NCI-H146 (cell line): Measurements from ENCODE around the gene PRRC2A.

Experiments used
- DNase-seq: peaks from one replicate; lab custom pipeline; 2025; lab: John Stamatoyannopoulos, UW

The PRRC2A gene

DNA sequence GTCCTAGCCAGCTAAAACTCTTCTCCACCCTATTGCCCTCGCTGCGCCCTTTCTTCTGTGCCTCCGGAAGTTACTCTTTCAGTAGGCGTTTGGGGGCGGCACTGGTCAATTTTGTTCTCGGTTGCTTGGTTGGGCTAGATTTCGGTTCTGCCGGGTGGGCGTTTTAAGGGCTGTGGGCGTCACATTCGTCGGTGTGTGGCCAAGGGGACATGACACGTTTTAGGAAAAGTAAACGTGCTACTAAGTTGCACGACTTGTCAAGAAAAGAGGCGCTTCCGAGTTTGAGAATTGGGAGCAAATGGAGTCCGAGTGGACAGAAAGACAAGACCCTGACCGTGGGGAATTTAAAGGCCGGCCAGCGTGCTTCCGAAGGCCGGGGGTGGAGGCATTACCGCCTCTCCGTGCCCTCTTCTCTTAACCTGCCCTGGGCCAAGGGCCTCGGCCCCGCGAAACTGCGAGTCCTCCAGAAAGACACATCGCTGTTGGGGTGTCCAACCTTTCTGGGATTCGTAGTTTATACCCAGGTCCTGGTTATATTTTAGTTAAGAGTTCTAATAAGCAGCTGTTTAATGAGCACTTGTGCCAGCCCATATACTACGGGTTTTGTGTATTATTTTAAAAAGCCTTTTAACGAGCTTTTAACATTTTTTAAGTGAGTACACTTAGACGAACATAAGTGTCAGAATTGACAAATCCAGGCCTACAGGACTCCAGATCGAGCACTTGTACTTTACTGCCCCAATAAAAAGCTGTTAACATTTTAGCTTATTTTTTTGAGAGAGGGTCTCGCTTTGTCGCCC is 32.6 kb downstream of the PRRC2A start:
- peak; percentile 97 for DNase-seq

DNA sequence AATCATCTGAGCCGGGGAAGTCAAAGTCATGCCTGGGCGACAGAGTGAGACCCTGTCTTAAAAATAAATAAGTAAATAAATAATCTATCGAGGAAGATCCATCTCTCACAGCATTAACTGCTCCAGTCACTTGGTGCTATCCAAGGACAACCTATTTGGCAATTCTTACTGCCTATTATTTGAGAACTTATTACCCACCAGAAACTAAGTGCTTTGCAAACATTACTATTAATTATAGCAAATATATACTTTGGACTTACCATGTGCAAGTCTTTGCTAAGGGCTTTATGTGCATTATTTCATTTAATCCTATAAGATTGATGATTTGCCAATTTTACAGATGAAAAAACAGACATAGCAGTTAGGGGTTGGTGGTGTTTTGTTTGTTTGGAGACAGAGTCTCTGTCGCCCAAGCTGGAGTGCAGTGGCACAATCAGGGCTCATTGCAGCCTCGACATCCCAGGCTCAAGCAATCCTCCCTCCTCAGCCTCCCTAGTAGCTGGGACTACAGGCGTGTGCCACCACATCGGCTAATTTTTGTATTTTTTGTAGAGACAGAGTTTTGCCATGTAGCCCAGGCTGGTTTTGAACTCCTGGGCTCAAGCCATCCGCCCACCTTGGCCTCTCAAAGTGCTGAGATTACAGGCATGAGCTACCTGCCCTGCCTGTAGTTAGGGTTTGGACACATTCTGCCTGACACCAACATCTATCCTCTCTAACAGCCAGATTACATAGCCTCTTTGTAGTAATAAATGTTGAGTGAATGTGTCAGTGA is 34.2 kb downstream of the PRRC2A start:
- no peak for DNase-seq

DNA sequence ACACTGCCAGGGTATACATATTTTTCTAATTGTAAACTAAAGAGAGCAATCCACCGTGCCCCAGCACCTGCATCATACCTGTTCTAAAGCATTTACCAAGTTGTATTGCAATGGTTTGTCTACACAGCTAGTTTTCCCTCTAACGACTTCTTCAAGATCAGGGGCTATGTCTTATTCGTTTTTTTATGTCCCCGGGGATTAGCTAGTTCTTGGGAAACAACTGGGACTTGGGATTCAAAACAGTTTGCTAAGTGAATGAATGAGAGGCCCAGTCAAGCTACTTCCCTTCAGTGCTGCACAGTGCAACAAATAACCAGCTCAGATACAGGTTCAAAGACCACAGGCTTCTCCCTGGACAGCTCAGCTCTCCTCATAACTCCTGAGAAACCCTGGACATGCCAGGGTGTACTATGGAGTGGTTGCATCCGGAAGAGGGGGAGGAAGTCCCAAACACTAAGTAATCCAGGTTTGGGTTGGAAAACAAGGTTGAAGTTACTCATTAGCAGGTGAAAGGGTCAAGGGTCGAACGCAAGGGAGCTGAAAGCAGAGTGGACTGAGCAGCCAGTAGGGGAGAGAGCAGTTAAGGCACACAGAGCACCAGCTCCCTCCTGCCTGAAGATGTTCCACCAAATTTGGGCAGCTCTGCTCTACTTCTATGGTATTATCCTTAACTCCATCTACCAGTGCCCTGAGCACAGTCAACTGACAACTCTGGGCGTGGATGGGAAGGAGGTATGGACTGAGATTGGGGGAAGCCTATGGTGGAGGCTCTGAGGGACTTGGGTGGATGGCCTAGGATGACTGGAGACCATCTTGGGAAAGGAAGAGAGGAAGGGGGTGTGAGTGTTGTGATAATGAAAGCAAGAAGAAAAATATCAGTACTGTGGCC is 35.1 kb downstream of the PRRC2A start, which contains the start of gene APOM:
Gene APOM, plus strand, starts transcription at position 546 of the 889 bp plus-strand sequence. Its CDS starts 73 bp downstream, at position 619.
- DNase-seq: no peak

DNA sequence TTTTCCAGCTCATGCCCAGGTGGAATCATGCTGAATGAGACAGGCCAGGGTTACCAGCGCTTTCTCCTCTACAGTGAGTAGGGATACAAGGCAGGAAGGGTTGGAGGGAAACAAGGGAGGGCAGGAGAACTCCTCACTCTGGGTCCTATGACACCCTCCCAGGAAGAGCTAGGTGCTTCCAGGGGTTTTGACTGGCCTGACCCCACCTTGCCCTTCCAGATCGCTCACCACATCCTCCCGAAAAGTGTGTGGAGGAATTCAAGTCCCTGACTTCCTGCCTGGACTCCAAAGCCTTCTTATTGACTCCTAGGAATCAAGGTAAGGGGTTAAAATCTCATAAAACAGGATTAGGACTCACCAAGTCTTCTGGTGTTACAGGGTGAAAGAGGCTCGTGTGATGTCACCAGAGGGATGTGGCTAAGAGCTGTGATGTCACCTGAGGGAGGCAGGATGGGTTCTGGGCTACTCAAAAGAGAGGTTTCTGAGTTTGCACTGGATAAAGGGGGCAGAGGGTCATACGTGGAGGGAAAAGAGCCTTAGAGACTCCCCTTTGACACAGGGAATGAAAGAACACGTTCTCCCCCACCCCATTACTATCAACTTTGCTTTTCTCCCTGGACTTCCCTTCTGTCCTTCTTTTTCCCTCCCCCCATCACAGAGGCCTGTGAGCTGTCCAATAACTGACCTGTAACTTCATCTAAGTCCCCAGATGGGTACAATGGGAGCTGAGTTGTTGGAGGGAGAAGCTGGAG is 37.1 kb downstream of the PRRC2A start:
- no peak for DNase-seq

DNA sequence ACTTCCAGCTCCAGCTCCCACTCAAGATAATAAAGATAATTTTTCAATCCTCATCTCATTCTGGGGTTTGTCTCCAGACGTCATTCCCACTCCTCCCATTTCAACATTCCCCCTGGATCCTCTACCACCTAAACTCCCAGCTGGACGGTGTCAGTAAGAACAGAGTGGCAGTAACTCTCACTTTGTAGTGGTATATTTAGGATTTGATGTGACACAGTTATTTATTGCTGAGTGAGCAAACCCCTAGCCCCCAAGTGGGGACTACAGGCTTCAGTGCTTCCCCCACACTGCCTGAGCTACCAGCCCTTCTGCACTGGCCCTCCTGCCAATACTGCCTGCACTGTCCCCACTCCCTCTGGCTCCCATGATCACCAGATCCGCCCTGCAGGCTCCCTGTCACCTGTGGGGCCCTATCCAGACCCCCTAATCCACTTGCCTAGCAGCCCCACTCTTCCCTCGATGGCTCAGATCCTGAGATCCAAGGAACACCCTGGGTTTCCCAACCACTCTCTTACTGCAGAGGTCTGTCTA is 37.7 kb downstream of the PRRC2A start:
- no peak for DNase-seq

DNA sequence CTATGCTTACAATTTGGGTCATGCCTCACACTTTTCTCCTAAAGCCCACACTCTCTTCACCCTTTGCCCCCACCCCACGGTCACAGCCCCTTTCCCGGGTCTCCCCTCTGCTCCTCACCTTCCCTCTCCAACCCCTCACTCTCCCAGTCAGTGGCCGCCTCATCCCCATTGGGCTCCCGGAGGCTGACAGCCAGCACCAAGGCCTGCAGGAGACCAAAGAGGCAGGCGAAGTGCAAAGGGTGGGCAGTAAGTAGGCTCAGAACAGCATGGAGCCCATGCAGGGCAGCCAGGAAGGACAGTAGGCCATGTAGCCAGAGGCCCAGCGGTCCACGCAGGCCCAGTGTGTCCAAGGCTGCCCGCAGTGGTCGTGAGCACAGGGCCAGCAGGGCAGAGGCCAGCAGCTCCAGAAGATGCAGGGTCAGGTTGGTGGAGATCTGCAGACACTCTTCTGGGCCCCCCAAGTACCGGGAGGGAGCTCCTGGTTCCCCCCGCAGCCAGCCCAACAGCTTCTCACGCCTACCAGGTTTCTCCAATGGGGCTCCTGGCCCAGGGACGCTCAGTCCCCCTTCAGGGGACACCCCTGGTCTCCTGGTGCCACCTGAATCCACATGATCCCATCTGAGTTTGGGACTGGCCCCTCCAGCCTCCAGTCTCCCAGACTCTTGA is 38.6 kb downstream of the PRRC2A start:
- DNase-seq: no peak

DNA sequence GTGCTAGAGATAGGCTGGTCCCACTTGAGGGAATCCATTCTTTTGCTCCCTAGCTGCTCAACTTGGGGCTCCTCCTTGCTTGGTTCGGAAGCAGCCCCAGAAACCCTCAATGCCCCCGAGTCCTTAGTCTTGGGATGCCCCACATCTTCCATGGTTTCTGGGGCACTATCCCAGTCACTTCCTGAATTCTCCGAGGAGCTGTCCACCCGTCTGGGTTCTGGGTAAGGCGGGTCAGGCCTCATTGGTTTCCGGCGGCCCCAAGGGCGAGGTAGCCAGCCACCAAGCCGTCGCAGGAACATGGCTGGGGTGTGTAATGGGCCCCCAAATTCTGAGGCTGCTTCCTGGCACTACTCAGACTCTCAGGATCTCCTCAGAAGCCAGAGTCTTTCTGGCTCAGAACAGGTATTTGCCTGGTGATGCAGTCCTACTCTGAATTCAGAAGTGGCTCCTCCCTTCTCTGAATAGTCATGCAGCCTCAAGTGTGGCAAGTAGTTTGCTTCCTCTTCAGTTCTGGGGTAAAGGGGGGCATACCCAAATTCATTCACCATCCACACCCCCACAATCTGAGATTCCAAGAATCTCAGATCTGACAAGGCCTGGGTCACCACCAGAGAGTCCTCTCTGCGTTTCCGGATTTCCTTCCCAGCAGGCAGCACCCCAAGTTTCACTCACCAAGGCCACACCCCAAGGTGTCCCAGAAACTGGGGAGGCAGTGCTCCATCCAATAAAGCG is 39.3 kb downstream of the PRRC2A start:
- no peak for DNase-seq

DNA sequence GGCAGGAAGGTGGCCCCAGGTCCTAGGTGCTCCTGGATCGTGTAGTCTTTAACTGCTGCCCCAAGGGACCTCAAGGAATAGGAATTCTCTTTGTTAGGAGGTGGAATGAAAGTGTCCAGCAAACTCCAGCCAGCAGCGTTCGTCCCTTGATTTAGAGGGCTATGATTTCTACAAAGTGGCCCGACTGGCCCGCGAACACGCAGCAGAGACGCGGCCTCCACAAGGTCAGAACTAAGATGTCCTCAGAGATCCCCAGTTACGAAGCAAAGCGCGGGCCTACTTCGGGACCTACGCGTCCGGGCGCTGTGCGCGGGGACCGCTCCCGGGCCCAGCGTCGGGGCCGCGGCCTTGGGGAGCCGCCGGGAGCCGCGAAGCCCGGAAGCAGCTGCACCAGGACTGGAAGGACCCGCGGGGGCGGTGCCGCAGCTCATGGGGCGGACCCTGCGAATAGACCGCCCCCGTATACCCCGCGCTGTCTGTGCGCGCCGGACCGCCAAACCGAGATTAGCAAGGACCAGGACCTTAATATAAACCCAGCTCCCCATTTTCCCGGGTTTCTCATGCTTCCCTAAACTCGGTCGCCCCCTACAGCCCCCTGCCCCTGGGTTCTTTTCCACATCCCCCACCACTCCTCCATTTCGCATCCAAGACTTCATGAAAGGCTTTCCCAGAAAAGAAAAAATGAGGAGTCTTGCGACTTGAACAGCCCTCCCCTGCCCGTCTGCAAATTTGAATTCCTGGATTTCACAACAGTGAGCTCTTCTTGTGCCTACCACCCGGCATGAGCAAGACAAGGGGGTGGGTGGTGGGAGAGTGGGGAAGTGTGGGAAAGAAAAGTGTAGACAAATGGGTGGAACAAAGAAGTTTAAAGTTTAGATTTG is 40.1 kb downstream of the PRRC2A start, which contains the start of gene C6orf47:
Gene C6orf47, minus strand, starts transcription at position 398 of the 881 bp plus-strand sequence. CDS start 831 bp downstream, outside the sequence.
- peak; percentile 90 for DNase-seq

DNA sequence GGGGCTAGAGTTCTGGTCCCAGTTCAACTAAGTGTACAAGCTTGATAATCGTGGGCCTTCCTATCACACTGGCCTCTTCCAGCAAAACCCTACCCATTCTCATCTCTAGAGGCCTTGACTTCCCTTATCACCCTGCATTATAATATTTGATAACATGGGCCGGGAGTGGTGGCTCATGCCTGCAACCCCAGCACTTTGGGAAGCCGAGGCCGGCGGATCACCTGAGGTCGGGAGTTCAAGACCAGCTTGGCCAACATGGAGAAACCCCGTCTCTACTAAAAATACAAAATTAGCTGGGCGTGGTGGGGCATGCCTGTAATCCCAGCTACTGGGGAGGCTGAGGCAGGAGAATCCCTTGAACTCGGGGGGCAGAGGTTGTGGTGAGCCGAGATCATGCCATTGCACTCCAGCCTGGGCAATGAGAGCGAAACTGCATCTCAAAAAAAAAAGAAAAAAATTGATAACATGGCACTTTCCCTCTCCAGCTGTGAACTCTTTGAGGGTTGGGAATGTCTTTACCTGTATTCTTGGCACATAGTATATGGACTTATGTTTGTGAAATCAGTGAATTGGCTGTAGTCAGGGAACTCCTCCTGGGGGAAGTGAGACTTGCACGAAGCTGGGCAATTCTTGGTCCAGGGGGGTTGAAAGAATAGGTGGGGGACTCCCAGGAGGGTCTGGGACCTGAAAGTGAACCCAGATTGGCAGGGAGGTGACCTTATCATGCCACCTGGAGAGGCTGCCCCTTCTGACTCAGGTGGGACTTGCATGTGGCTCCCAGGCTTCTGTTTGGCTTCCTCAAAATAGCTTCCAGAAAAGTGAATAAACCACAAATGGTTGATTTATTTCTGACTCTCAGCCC is 41.0 kb downstream of the PRRC2A start:
- DNase-seq: no peak

DNA sequence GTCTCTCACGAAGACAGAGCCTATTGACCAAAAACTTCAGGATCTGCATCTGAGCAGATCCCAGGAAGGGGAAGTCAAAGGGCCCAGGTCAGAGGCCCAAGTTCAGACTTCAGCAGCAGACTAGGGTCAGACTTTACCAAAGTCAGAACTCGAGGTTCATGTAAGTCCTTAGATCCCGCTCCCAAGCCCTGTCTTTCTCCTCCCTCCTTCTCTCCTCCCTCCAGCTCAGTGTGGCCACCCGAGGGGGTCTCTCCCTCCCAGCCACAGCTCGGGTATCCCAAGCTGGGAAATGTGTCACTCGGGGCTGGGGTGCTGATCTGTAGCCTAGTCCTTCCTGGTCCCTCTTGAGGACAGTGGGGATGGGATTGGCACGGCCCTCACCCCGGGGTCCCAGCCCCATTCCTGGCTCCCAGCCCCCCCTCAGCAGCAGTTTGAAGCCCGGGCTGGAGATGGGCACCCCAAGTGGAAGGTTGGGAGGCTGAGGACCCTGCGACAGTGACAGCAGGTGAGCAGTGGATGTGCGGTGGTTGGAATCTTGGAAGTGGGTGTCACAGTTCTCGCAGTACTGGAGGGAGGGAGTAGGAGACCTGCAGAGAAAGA is 41.7 kb downstream of the PRRC2A start:
- DNase-seq: no peak

DNA sequence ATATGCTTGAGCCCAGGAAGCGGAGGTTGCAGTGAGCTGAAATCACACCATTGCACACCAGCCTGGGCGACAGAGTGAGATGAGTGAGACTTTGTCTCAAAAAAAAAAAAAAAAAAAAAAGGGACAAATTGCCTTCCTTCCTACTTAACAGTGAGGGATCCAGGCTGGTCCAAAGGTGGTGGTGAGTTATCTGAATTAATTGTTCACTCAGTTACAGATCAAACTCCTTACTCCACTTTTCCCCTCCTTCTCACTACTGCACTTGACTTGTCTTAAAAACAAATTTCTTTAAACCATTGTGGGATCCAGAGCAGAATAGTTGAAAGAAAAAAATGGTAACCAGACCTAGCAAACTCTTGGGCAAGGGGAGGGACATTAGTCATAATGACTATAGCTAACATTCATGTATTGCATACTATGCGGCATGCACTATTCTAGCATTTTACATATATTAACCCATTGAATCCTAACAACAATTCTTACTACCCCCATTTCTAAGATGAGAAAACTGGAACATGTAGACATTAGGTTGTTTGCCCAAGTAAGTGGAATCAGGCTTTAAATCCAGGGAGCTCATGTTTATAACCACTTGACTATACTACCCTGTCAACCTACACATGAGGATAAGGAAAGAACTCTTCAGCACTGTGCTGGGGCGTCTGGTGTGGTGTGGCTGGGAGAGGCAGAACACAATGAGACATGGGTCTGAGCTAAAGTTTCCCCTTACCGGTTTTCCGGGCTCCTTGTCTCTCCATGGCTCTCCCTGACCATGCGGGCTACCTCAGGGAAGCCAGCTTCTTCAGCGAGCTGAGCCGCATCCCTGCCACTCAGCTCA is 42.8 kb downstream of the PRRC2A start:
- DNase-seq: no peak

DNA sequence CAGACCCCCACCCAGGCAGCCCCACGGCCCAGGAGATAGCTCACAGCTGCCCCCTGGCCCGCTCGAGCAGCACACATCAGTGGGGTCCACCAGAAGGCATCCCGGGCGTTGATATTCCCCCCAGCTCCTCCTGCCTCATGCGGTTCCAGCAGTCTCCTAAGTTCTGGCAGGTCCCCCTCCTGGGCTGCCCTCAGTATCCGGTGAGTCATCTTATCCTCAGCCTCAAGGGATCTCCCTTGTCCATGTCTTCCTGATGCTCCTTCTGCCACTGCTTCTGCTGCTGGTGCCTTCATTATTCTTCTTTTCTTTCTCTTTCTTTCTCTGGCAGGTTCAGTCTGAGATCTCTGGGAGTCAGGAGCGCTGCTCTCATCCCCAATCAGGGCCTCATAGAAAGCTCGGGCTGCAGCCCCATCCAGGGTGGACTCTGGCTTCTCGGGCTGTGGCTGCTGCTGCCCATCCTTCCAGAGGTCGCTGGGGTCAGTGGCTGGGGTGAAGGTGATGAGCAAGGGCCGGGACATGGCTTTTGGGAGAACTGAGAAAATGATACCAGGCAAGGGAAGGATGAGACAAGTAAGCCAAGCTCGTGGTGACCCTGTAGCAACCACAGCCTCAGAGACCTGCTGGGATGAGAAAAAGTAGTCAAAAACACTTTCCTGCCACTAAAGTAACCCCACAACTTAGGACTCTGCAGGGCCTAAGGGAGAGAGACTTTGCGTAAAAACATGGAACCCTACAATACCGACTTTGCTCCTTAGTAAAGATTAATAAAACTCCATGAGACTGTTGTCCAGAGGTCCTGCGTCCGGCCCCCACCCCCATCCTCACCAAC is 43.7 kb downstream of the PRRC2A start:
- DNase-seq: no peak

DNA sequence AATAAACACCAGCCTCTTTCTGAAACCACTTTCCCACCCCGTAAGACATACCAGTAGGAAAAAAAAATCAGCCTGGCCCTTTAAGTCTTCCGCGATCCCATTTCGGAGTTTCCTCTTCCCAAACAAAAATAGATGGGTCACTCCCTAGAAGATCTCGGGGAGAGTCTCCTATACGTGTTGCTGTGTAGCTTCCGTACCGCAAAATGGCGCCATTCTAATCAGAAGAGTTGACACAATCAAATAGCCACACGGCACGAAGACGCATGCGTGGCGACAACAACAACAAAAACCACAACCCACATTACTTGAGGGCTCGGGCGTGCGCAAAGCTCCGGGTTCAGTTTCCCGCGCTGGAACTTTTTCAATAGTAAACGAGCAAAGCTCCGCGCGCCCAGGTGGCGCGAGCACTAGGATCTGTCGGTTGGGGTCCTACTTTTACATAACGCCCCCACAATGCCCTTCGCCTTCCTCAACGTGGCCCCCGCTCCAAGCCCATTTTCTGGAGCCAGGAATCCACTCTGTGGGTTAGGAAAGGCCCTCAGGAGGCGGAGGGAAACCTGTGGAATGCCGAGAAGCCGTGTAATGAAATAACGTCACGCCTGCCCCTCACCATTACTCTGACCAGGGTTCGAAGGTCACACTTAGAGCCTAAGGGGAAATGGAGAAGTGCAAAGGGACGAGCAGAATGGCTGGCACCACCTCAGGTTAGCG is 44.4 kb downstream of the PRRC2A start, which contains the start of gene GPANK1:
Gene GPANK1, minus strand, starts transcription at position 208 of the 711 bp plus-strand sequence. CDS start 519 bp downstream, outside the sequence.
- peak; percentile 89 for DNase-seq

DNA sequence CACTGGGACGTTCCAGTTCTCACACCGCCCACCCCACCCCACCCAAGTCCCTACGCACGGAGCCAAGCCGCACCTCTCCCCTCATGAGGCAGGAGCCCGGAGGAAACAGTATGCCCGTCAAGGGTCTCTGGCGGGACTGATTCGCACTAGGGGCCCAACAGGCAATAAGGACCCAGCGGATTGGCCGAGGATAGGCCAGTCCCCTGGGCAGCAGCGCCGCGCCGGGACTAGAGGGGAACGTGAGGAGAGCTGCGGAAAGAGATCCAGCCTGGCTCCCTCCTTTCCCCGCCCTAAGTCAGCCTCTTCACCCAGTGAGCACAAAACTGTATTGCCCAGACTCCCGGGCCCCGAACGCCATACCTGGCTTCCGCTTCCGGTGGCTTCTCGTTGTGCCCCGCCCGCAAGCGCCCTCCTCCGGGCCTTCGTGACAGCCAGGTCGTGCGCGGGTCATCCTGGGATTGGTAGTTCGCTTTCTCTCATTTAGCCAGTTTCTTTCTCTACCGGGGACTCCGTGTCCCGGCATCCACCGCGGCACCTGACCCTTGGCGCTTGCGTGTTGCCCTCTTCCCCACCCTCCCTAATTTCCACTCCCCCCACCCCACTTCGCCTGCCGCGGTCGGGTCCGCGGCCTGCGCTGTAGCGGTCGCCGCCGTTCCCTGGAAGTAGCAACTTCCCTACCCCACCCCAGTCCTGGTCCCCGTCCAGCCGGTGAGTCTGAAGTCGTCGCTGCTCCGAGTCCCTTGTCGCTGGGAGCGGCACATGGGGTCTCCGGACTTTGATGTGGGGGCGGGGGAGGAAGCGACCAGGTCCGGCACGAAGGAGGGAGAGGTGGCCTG is 45.2 kb downstream of the PRRC2A start, which contains the start of gene CSNK2B:
Gene CSNK2B, plus strand, starts transcription at position 580 of the 836 bp plus-strand sequence. CDS start 752 bp downstream, outside the sequence.
- DNase-seq: peak; percentile 98
